ENCODE data around the gene CRYAA.
"Not testable (repeated sequence)": the region's sequence is repeated elsewhere in the genome, so short reads cannot be mapped to it uniquely, and the experiment has no call there.

CRYAA gene, protein sequence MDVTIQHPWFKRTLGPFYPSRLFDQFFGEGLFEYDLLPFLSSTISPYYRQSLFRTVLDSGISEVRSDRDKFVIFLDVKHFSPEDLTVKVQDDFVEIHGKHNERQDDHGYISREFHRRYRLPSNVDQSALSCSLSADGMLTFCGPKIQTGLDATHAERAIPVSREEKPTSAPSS

DNA sequence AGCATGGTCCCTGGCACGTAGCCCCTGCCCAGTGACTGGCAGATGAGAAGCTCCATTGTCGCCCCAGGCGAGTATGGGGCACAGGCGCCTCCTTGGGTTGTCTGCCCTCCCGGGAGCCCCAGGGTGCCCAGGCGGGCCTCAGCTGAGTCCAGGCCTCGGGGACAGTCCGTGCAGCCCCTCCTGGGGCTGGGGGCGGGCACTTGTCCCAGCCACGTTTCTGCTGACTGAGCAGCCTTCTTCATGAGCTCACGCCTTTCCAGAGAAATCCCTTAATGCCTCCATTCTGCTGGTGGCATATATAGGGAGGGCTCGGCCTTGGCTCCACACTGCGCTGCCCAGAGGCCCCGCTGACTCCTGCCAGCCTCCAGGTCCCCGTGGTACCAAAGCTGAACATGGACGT is at the start of gene CRYAA:
Gene CRYAA, plus strand, starts transcription at position 301 of the 400 bp plus-strand sequence. Its CDS starts 92 bp downstream, at position 393.
- DNase-seq: not testable (repeated sequence)

DNA sequence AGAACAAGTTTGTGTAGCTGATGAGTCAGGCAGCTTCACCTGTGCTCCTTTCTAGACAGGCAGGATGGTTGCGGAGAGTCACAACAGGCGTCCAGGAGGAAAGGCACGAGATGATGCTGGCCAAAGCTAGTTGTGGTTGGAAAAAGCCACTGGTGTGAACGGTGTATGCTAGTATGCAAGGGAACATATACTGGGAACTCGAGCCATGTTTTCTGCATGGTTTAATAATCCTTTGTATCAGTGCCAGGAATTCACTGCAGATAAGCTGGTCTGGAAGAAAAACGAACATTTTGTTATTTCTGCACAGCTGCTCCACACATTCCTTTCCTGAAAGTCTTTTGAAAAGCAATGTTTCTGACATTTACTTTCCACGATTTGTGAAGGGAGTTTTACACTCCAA is 38.7 kb upstream of the CRYAA start:
- not testable (repeated sequence) for DNase-seq

DNA sequence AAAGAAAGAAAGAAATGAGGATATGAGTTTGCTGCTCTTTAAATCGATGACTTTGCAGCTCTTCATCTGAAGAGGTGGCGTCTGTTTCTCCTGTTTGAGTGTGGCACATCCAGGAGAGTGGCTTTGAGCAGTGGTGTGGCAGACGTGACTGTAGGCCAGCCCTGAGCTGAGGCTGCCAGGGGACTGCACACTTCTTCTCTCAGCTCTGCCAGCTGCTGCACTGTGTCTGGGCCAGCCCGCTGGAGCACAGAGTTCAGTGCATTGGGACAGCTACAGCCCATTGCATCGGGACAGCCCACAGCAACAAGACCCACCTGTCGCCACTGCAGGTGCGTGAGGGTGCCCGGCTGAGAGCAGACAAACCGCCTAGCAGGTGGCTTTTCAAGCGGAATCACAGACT is 34.3 kb upstream of the CRYAA start:
- DNase-seq: not testable (repeated sequence)

DNA sequence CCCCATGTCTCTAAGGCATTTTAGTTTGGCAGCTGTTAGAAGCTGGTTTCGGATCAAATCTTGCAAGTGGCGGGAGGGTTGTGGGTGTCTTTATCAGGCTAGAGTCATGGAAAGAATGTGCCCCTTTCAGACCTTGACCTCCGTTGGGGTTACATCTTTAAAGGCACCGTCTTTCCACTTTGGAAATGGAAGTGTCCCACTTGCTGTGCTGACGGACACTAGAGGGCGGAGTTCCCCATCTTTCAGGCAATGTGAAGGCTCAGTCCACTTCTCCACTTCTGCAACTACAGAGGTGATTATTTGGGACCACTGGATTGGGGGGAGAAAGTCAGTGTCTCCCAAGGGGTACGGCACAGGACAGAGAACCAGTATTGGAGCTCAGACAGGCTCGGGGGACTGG is 29.9 kb upstream of the CRYAA start:
- not testable (repeated sequence) for DNase-seq

DNA sequence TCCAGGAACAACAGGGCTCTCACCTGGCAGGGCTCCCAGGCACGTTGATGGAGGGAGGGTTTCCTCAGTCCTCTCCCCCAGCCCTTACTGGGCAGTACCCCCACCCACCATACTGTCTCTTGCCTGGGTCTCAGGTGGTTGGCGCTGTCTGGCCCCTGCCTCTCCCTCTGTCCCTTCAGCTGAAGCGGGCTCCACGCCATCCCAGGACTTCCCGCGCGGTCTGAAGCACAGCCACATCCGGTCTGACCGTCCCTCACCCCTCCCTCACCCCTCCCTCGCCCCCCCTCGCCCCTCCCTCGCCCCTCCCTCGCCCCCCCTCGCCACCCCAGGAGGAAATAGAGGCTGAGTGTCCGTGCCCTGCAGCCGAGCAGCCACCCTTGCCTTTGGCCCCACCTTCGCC is 27.4 kb upstream of the CRYAA start:
- DNase-seq: not testable (repeated sequence)

DNA sequence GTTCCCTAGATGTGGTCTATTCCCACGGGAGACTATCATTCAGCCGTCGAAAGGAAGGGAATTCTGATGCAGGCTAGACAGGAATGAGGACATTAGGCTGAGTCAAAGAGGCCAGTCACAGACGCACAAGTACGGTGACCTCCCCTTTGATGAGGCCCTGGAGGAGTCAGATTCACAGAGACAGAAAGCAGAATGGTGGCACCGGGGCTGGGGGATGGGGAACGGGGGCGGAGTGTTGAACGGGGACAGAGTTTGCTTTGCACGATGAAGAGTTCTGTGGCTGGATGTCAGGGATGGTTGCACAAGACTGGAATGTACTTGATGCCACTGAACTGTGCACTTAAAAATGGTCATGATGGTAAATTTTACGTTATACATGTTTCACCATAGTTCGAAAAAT is 22.2 kb upstream of the CRYAA start:
- DNase-seq: not testable (repeated sequence)

DNA sequence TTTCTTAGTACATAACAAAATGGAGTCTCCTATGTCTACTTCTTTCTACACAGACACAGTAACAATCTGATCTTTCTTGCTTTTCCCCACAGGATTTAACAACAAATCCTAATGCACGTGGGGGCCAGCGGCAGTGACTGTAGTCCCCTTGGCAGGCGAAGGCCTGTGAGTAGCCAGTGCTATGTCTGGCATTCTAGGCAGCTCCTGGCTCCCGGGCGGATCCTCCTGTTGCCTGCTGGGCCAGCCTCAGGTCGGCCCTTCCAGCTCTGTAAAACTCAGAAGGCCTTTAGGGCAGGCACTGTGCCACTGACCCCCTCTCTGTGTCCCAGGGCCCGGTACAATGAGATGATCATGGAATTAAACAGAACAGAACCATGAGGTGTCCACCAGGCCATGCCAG is 20.8 kb upstream of the CRYAA start:
- DNase-seq: not testable (repeated sequence)

DNA sequence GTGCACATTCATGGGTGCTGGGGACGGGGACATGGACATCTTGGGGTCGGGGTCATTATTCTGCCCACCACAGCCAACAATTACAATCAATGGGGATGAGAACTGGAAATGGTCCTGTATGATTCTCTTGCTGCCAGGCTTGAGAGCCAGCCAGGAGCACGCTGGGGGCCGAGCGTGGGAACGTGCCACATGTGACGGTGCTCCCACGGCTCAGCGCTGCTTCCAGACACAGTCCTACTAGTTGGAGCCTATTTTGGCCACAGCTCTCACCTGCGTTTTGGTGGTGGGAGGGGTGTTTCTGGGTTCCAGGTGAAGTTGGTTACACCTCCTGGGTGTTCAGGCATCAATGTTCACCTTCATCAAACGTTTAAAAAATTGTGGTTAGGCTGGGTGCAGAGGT is 19.5 kb upstream of the CRYAA start:
- DNase-seq: not testable (repeated sequence)

DNA sequence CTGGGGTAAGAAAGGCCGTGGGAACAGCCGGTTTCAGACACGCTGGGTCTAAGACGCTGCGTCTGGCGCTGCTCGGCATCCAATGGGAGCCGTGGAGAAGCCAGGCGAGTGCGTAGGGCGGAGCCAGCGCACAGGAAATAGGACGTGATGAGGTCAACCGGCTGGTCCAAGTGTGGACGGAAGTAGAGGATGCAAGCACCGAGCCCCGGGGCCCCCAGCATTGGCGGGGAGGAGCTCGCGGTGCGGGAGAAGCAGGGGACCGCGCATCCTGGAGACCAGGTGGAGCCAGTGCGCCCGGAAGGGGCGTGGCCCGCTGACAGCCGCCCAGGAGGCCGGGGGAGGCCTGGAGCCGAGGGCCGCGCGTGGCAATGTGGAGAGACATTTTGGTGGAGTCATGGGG is 15.2 kb upstream of the CRYAA start:
- DNase-seq: not testable (repeated sequence)

DNA sequence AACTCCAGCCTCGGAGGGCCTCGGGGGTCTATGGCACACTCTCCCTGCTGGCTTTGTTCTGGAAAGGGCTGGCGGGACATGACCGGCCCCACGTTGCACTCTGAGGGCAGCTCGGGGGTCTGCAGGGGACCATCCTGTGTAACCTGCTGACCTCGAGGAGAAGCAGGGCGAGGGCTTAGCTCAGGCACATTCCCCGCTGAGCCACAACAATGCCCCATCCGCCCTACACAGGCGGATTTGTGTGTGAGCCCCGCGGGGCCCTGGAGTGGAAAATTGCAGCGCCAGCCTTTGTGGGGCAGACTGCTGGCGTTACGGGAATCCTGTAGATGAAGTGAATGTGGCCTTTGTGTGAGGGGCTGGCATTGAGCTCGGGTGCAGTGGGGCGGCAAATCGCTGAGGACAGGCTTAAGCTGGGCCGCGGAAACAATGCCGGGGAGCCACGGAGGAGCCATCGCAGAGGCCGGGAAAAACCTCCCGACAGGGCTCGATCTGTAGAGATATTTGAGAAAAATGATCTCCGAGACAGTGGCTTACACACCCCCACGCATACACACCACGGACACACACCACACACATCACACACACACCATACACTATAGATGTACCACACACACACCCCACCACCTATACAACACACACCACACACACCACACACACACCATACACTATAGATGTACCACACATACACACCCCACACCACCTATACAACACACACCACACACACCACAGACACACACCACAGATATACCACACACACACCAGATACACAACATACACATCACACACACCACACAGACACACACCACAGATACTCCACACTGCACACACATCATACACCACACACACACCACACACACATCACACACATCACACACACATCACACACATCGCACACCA is 9.3 kb upstream of the CRYAA start:
- not testable (repeated sequence) for DNase-seq

DNA sequence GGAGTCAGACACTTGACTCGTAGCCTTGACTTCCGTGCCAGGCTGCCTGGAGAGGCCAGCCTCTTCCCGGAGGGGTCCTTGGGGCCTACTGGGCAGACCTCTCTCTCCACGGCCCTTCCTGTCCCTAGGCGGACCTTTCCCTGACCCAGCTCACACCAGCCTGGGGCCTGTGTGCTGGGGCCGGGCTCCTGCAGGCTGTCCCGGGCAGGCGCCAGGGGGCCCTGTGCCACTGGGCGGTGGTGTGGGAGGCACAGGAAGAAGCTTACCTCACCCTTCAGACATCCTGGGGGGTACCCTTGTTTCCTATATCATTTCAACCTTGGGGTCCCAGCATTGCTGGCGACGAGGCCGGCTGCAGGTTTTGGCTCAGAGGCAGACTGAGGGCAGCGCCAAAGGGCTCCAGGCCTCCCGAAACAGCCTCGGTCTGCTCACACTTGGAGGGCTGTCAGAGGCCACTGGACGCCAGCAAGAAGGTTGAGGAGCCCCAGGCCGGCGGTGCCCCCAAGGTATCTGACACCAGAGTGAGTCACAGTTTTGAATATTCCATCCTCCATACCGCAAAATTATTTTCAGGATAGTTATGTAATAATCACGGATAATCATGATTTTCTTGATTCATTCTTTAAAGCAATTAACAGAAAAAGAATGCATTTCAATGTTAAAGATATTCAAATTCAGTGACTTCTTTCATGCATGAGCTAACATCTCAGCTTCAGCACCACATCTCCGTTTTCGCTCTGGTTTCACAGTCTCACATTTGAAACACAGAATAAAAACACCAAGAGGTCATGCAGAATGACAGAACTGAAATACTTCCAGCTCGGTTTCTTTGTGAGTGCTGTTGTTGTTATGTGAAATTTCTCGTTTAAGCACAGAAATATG is 6.7 kb upstream of the CRYAA start:
- DNase-seq: not testable (repeated sequence)

DNA sequence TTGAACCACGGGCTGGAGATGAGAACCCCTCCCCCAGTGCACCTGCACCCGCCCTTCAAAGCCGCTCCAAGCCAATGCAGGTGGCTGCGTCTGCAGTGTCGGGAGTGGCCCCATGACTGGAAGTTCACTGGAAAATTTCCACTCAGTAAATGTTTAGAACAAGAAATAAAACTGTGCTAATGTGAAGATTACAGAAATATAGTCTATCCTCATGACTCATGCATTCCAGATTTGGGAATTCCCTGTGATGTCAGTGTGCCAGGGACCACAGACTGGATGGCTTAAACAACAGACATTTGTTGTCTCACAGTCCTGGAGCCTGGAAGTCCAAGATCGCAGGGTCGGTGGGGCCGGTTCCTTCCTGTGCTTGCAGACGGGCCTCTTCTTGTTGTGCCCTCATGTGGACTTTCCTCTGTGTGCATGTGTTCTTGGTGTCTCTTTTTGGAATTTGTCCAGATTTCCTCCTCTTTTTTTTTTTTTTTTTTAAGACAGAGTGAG is 6.1 kb upstream of the CRYAA start:
- not testable (repeated sequence) for DNase-seq

DNA sequence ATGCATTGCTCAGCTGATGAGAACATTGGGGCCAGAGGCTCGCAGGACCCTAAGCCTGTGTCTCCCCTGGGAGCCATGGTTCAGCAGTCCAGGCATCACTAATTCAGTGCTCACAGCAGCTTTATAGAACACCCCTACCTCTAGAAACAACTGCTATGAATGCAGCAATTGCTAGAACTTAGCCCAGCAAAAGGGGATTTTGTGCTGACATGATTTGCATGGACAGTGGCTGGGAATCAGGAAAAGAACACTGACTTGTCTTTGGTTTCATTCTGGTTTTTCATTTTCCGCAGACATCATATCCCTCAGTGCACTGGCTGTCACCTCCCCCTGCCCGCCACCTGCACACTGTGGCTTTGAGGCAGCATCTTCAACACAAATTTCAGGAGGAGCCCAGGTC is 4.0 kb upstream of the CRYAA start:
- not testable (repeated sequence) for DNase-seq

DNA sequence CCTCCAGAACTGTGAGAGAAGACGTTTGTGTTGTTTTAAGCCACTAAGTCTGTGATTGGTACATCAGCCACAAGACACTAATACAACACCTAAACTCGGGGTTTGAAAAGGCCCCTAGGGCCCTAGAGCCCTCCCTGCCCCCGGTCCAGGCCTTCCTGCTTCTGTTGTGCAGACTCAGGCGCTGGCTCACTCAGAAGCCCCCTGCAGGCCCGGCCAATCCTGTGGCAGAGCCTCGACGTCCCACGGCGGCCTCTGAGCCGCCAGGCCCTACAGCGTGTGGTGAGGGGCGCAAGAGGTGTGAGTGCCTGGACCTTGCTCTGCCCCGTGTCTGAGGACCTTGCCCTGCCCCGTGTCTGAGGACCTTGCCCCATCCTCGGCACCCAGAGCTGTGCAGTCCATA is 3.1 kb upstream of the CRYAA start:
- DNase-seq: not testable (repeated sequence)

DNA sequence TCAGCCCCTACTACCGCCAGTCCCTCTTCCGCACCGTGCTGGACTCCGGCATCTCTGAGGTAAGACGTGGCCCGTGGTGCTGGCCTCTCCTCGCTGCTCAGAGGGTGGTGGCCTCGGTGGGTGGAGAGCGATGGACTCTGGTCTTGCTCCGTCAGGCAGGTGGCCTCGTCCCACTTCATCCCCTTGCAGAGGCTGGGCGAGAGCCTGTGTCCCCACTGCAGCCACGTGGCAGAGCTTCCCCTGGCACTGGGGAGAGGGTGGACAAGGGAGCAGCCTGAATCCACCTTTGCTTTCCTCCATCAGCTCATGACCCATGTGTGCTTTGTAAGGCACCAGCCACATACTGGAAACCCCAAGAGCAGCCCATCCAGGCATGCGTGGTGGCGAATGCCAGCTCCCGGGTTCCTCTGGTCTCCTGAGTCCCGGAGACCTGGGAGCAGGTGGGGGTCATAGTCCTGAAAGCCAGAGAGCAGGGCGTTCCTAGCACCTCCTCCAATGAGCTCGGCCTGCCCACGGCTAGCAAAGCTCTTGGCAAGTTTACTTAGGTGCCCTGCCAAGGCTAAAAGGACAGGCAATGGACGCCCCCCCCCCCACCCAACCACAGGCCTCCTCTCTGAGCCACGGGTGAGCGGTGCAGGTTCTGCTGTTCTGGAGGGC is 550 bp downstream of the CRYAA start:
- DNase-seq: not testable (repeated sequence)

DNA sequence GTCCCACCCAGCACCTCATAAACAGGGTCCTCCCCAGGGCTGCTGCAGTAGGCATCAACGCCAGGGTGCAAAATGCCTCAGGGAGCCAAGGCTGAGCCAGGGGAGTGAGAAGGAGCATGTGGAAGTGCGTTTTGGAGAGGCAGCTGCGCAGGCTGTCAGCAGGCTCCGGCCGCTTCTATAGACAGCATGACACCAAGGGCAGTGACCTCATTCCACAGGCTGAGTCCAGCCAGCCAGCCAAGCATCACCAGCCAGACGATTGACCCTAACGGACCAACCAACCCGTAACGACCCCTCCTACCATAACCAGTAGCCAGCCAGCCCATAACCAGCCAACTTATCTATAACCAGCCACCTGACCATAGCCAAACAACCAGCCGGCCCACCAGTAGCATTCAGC is 1.1 kb downstream of the CRYAA start:
- DNase-seq: not testable (repeated sequence)

DNA sequence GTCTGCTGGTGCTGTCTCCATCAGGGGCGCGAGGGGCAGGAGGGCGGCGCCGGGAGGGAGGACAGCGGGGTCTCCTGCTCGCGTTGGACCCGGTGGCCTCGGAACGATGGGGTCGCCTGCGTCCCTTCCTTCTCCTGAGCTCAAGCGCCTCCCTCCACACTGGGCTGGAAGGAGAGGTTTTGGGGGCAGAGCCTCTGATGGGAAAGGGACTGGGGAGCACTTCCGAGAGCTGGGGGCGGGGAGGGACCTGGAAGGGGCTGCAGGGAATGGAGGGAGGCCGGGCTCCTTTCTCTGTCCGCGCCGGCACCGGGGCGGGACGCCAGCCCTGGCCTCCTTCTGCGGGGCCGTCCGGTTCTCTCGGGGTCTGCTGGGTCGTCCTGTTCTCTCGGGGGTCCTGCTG is 4.0 kb downstream of the CRYAA start:
- DNase-seq: not testable (repeated sequence)

DNA sequence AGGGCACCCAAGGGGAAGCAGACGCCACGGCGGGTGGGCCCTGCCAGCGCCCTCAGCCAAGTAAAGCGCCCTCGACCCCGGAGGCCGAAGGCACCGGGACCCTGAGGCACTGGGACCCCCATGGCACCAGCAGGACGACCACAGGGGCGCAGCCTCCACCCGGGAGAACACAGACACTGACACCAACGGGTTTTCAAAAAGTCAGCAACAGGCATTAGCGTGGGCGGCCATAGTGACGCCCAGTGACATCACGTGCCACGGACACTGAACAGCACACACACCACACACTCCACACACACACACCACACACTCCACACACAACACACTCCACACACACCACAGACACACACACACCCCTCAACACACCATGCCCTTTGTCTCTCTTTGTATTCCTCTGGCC is 4.6 kb downstream of the CRYAA start:
- peak; percentile 50 for DNase-seq

DNA sequence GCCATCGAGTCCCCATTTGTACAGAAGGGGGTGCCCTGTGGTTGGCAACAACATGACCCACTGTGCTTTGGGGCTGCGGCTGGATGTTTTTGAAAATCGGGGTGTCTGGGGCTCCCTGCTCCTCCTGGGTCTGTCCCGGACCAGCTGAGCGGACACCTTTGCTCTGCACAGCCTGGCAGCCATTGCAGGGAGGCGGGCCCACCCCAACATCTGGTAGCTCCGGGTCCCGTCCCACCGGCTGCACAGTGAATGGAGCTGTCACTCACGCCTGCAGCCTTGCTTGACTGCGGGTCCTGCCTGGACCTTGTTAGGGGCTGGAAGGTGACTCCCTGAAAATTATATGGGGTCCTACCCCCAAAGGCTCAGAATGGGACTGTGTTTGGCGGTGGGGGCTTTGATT is 5.1 kb downstream of the CRYAA start:
- DNase-seq: not testable (repeated sequence)

DNA sequence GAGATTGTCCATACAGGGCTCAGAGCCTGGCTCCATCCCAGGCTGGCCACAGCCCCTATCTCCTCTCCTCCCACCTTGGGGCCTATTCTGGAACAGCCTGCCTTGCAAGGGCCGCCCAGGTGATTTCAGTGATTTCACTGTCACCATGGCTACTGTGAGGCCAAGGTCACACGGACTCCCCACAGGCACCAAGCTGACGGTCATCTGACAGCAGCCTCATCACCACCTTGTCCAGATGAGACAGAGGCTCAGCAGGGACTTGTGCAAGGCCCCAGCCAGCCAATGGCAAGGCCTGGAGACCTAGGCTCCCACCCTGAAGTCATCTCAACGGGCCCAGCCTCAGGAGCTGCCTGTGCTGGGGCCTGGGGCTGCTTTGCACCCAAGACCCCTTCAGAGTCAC is 6.2 kb downstream of the CRYAA start:
- not testable (repeated sequence) for DNase-seq

DNA sequence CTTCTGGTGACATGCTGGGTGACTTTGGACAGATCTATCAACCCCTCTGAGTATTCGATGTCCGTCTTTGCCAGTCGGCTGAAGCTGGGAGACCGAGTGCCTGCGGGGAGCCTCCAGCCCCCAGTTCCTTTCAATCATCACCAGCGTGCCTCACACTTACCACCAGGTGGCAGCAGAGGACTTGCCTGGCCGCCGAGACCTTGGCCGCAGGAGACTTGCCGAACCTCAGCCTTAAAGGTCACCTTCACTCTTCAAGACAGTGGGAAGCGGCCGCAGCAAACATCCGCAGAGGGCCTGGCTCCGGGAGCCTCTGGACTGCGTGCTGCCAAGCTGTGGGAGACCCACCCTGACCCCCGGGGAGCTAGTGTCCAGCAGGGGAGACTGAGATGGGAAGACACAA is 7.8 kb downstream of the CRYAA start:
- DNase-seq: not testable (repeated sequence)
